CD4-positive, alpha-beta T cell treated with Interferon alpha-2 for 1 hour (primary cell): Measurements from ENCODE around the gene RENBP.

Experiments used
- DNase-seq, 2 donors: peaks; one replicate each; pipeline ENCODE4 v3.0.0-alpha.2; 2020 to 2022

RENBP gene

GRCh38 chrX:153911798-153912197 is 32.6 kb downstream of the RENBP start:
- DNase-seq, result no peak

- DNase-seq, result no peak
Measured at GRCh38 chrX:153910446-153910845, 34.0 kb downstream of the RENBP start.

- DNase-seq, result no peak
Measured at GRCh38 chrX:153909980-153910360, 34.5 kb downstream of the RENBP start.

GRCh38 chrX:153909024-153909979 is 35.1 kb downstream of the RENBP start:
- DNase-seq, result no peak

GRCh38 chrX:153908219-153908860 is 36.1 kb downstream of the RENBP start:
- no peak for DNase-seq

- DNase-seq, result no peak
Measured at GRCh38 chrX:153907456-153907855, 37.0 kb downstream of the RENBP start.

- DNase-seq, result peak; percentile 24 to 40
Measured at GRCh38 chrX:153906126-153906917, 38.1 kb downstream of the RENBP start.

GRCh38 chrX:153905481-153906095 is 38.9 kb downstream of the RENBP start:
- DNase-seq, result no peak

GRCh38 chrX:153903991-153904957 is 40.2 kb downstream of the RENBP start, which contains the start of gene AVPR2:
AVPR2 (plus strand) TSS chrX:153904673; CDS start chrX:153905146, 473 bp downstream.
- DNase-seq, result no peak

- no peak for DNase-seq
Measured at GRCh38 chrX:153903238-153903980, 41.0 kb downstream of the RENBP start.

GRCh38 chrX:153902385-153902784 is 42.1 kb downstream of the RENBP start:
- DNase-seq, result no peak

GRCh38 chrX:153901753-153902140 is 42.7 kb downstream of the RENBP start:
- DNase-seq, result no peak

- peak; percentile 72 to 77 for DNase-seq
Measured at GRCh38 chrX:153900831-153901752, 43.4 kb downstream of the RENBP start.

GRCh38 chrX:153897899-153898298 is 46.5 kb downstream of the RENBP start:
- DNase-seq, result no peak

- DNase-seq, result no peak
Measured at GRCh38 chrX:153889123-153889522, 55.3 kb downstream of the RENBP start.

- no peak for DNase-seq
Measured at GRCh38 chrX:153888344-153888743, 56.1 kb downstream of the RENBP start.

GRCh38 chrX:153887385-153887784 is 57.1 kb downstream of the RENBP start:
- DNase-seq, result no peak

- DNase-seq, result no peak
Measured at GRCh38 chrX:153886915-153887314, 57.5 kb downstream of the RENBP start.
